GM19023 (cell line): ENCODE data around the gene PAQR8.
"Not testable (repeated sequence)": the region's sequence is repeated elsewhere in the genome, so short reads cannot be mapped to it uniquely, and the experiment has no call there.

ENCODE experiments used
- ATAC-seq: cut with Tn5 transposase; IDR thresholded peaks from one replicate; pipeline ENCODE4 v1.9.1; 2021; ENCODE audit warnings: mild to moderate bottlenecking, moderate library complexity; ENCODE audit not compliant: unreplicated experiment

The PAQR8 gene

GRCh38 chr6:52405243-52405642 is 43.3 kb downstream of the PAQR8 start:
- ATAC-seq = no peak

- no peak for ATAC-seq
Observed at GRCh38 chr6:52407467-52407866, 45.5 kb downstream of the PAQR8 start.

- ATAC-seq = no peak
Observed at GRCh38 chr6:52409499-52409898, 47.5 kb downstream of the PAQR8 start.

GRCh38 chr6:52410979-52411378 is 49.0 kb downstream of the PAQR8 start:
- no peak for ATAC-seq

- ATAC-seq = no peak
Observed at GRCh38 chr6:52411911-52412310, 50.0 kb downstream of the PAQR8 start.

GRCh38 chr6:52415333-52415732 is 53.4 kb downstream of the PAQR8 start:
- no peak for ATAC-seq

GRCh38 chr6:52415917-52416628 is 54.1 kb downstream of the PAQR8 start:
- no peak for ATAC-seq

GRCh38 chr6:52416629-52417151 is 54.7 kb downstream of the PAQR8 start:
- no peak for ATAC-seq

- no peak for ATAC-seq
Observed at GRCh38 chr6:52417675-52418111, 55.7 kb downstream of the PAQR8 start.

GRCh38 chr6:52418606-52419005 is 56.7 kb downstream of the PAQR8 start:
- no peak for ATAC-seq

GRCh38 chr6:52419809-52420667 is 58.1 kb downstream of the PAQR8 start, which contains the start of gene EFHC1:
Gene EFHC1, plus strand, starts transcription at chr6:52420342. Its CDS starts 69 bp downstream, at chr6:52420411.
- peak; percentile 91 for ATAC-seq

GRCh38 chr6:52420668-52421358 is 58.9 kb downstream of the PAQR8 start:
- ATAC-seq = no peak

GRCh38 chr6:52422156-52422555 is 60.2 kb downstream of the PAQR8 start:
- no peak for ATAC-seq

GRCh38 chr6:52423448-52423847 is 61.5 kb downstream of the PAQR8 start:
- no peak for ATAC-seq

GRCh38 chr6:52423971-52424381 is 62.0 kb downstream of the PAQR8 start:
- no peak for ATAC-seq

- no peak for ATAC-seq
Observed at GRCh38 chr6:52424513-52424912, 62.6 kb downstream of the PAQR8 start.

- no peak for ATAC-seq
Observed at GRCh38 chr6:52426667-52427066, 64.7 kb downstream of the PAQR8 start.

- not testable (repeated sequence) for ATAC-seq
Observed at GRCh38 chr6:52433294-52433693, 71.3 kb downstream of the PAQR8 start.

- no peak for ATAC-seq
Observed at GRCh38 chr6:52435345-52435744, 73.4 kb downstream of the PAQR8 start.

GRCh38 chr6:52438926-52439325 is 77.0 kb downstream of the PAQR8 start:
- no peak for ATAC-seq

- ATAC-seq = no peak
Observed at GRCh38 chr6:52454556-52454955, 92.6 kb downstream of the PAQR8 start.
